H54 (cell line): Measurements from ENCODE around the gene CDKL2.
"Not testable (repeated sequence)": the region's sequence is repeated elsewhere in the genome, so short reads cannot be mapped to it uniquely, and the experiment has no call there.

Source experiments
- DNase-seq: peaks from one replicate; pipeline ENCODE4 v3.0.0; 2011; ENCODE audit warnings: low spot score, mixed read lengths; ENCODE audit not compliant: insufficient read length
- FAIRE-seq: peaks from 3 replicates; lab custom pipeline; 2011; peaks lifted over from hg19 to GRCh38; lab: Jason Lieb, UNC
- POLR2A ChIP-seq: IDR thresholded peaks from 2 replicates; pipeline ENCODE4 v1.6.1; 2011; ENCODE audit warnings: low read depth, mild to moderate bottlenecking, low read length

The CDKL2 gene

DNA sequence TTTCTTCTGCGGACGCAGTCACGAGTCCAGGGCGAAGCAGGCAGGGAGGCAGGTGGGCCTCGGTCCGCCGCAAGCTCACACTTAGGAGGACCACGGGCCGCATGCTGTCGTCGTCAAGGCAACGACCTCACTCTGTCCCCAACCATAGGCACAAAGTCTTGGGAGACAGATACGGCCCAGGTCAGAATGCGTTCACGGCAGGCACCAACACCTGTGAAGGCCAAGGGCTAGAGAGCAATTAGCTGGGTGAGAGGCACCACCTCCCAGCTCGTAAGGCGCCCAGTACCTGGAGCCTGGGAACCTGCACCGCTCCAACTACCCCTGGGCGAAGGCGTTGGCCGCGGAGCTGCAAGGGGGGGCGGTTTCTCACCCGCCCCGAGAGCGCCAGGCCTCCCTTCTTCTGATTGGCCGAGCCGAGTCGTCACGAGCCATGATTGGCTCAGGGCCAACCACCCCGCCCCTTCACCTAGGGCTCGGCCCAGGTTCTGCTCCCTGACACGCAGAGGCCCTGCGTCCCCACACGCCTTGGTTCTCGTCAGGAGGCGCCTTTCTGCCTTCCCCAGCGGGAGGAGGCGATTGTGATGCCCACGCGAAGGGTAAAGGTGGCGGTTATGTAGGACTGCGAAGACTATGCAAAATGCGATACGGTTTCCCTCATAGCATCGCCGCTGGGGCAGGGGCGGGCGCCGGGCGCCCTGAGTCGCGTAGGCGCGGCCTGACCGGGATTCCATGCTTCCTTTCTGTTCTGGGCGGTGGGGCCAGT is at the start of gene CDKL2:
CDKL2 (minus strand) TSS at position 355 of the 763 bp plus-strand sequence. CDS start 4,540 bp downstream, outside the sequence.
- TF ChIP-seq POLR2A, result peak; percentile 8; the same call in 1 of the 2 replicates
- FAIRE-seq (no peak), DNase-seq (no peak)

DNA sequence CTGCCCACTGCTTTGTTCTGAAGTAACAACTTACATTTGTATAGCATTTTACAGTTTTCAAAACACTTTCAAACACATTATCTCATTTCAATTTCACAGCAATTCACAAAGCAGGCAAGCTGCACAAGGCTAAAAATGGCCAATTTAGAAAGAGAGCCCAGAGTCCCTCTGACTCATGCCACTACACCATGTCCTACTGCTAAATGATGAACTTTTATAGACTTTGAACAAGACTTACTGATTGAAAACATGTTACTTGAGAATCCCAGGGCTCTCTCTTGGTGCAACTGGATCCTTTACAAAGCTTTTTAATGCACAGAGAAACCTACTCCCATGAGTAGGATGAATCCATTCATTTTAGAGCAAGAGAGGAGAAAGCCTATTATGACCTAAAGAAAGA is 48.6 kb upstream of the CDKL2 start:
- no peak for TF ChIP-seq POLR2A
- no peak for DNase-seq
- no peak for FAIRE-seq

DNA sequence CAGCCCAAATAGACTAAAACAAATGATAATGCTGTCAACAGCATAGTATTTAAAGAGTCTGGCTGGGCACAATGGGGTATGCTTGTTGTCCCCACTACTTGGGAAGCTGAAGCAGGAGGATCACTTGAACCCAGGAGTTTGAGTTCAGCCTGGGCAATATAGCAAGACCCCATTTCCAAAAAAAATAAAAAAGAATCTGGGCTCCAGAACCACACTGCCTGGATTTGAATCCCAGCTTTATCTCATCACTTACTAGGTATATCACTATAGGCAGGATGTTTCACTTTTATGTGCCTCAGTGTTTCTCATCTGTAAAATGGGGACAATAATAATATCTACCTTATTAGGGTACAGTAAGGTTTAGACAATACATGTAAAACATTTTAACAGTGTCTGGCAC is 48.1 kb upstream of the CDKL2 start:
- no peak for TF ChIP-seq POLR2A
- DNase-seq (no peak), FAIRE-seq (no peak)

- DNase-seq, result no peak
Observed at GRCh38 chr4:75675004-75675531, 44.7 kb upstream of the CDKL2 start.

DNA sequence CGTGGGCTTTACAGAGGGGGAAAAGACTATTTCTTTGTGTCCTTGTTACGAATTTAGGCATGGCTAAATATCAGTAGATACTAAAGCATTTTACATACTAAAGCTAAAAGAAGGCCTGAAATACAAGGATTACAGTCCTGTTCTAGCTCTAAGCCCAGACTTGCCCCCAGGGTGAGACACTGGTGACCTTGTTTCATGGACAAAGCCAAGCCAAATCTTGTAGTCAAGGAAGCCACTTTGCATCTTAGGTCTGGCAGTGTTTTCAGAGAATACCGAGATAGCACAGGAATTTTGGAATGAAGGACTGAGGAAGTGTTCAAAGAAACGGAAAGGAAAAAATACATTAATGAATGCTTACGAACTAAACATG is 43.6 kb upstream of the CDKL2 start:
- no peak for DNase-seq
- TF ChIP-seq POLR2A, result no peak
- no peak for FAIRE-seq

More at GRCh38 chr4:75675004-75675531, 44.7 kb upstream of the CDKL2 start:
- FAIRE-seq, result no peak
- TF ChIP-seq POLR2A, result no peak

DNA sequence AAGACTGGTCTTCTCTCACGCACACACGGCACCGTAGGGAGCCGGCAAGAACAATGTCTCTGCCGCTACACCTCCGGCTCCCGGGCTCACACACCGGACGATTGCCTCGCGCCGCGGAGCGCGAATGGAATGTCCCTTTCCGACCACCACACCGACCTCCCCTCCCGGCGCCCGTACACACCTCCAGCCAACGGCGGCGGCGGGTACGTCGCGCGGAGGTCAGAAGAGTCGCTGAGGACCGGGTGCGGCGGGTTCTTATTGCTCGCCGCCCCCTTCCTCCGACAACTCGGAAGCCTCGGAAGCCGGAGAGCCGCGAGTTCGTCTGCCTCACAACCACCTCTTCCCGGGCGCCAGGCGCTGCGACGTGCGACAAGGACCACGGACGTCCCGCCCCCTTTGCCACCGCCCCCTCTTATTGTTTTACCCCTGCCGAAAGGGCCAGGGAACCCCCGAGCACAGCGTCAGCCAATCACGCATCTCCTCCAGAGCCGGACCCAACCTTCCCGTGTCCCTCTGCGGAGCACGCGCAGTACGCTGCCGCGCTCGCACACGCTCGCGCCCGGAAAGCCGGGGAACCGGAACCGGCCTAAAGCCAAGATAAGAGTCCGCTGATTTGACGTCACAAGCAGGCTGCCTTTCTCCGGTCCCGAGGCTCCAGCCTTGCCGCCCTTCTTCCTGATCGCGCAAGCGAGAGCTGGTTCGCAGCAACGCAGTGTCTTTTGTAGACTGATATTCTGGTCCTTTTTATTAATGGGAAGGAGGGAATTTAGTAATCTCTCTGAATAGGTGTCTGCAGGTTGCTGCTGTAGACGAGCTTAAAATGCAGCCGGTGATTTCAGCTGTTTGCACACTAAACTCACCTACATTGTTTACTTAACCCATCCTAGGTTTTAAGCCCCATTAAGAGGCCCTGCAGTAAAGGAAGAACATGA is 43.0 kb upstream of the CDKL2 start, which contains the start of gene G3BP2:
G3BP2 (minus strand) TSS at position 385 of the 932 bp plus-strand sequence. CDS start 11,386 bp downstream, outside the sequence.
- FAIRE-seq, result peak; percentile 83
- peak; percentile 76 for DNase-seq
- peak; percentile 74 for TF ChIP-seq POLR2A

DNA sequence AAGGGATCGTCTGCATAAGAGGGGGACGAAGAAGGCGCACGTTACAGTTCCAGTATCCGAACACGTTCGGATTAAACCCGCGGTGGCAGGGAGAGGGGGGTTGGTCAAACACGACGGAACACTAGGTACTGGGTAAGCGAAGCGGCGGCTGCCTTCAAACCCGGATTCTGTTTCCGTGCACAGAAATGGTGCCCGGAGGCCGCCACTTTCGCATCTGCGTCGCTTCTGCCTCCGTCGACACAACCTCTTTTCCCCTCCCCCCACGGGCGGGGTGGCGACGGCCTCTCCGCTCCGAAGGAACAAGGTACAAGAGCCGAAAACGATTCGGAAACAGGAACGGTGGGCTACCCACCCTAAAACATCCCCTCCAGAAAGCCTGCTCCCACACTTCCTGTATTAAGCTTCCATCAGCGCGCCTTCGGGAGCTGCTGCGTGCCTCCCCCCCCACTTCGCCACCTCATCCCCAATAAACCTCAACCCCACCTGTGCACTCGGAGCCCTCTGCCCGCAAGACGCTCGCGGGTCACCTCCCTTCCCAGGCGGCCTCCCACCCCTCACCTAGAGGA is 42.2 kb upstream of the CDKL2 start:
- DNase-seq, result no peak

DNA sequence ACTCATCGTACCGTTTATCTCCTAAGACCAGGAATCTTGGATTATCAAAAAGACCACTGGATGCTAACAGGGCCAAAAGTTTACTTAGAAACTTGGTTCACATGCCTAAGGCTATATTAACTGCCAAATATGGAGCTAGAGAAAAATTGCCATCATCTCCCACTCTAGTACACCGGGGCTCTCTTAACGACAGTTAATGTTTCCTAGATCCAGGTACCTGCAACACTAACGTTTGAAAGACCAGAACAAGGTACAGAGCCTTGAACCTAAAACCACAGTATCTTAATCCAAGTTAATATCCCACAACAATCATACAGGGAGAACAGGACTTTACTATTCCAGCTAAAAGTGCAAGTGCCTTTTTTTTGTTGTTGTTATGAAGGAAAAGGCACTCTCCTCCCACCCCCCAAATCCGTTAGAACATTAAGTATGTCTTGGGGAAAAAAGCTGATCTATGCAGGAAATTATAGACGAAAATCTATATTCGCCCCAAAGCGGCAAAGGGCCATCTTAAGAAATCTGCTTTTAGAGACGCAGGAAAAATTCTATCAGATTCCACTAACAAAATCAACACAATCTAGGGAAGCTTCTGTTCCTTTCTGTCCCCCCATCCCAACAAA is 41.6 kb upstream of the CDKL2 start:
- DNase-seq (no peak), FAIRE-seq (no peak)
- no peak for TF ChIP-seq POLR2A

More for the DNA sequence above, 42.2 kb upstream of the CDKL2 start:
- FAIRE-seq, result no peak
- TF ChIP-seq POLR2A, result no peak

DNA sequence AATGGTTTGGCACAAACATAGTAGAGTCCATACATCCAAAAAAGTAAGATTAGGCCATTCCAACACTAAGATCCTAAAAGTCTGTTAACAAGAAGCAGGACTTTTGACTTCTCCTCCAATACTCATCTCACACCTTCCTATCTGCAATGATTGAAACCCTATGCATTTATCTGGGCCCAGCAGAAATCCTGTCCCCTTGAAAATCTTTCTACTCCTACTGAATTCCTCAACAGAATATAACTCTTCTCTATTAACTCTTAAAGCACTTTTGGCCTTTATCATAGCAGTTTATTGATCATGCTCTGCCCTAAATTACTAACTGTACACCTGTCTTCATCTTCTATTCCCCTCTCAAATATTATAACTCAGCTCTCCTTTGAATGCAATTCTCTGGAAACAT is 38.3 kb upstream of the CDKL2 start:
- no peak for DNase-seq
- FAIRE-seq, result no peak
- TF ChIP-seq POLR2A, result no peak

DNA sequence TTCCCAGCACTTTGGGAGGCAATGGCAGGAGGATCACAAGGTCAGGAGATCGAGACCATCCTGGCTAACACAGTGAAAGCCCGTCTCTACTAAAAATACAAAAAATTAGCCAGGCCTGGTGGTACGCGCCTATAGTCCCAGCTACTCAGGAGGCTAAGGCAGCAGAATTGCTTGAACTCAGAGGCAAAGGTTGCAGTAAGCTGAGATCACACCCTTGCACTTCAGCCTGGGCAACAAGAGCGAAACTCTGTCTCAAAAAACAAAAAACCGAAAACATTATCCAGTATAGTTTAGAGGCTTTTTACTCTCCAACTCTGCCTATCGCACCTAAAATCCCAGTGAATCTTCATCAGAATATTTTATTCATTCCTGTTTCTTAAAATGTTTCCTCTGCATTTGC is 37.3 kb upstream of the CDKL2 start:
- FAIRE-seq, DNase-seq: not testable (repeated sequence)

GRCh38 chr4:75666299-75666698 is 36.0 kb upstream of the CDKL2 start:
- no peak for DNase-seq
- TF ChIP-seq POLR2A, result no peak
- FAIRE-seq, result no peak

DNA sequence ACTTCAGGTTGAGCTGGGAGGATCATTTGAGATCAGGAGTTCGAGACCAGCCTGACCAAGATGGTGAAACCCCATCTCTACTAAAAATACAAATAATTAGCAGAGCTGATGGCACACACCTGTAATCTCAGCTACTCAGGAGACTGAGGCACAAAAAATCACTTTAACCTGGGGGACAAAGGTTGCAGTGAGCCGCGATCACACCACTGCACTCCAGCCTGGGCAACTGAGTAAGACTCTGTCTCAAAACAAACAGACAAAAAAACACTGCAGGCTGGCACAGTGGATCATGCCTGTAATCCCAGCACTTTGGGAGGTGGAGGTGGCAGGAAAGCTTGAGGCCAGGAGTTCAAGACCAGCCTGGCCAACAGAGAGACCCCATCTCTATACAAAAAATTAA is 34.3 kb upstream of the CDKL2 start:
- not testable (repeated sequence) for FAIRE-seq, DNase-seq

DNA sequence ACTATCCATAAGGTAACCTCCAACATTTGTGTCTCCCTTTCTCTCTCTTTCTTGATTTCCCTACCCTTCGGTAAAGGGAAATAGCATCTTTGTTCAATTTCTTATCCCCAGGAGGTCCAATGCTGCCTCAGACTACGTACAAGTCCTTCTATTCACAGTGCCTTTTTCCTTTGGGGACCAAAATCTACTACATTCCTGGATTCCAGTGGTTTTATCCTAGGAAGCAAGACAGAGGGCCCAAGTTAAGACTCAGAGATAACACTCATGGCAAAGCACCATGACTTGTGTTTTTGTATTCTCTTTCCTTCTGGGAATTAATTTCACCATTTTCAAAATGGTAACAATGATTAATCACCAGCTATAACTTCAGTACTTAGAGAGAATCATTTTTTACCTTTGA is 32.3 kb upstream of the CDKL2 start:
- DNase-seq (no peak), FAIRE-seq (no peak)
- no peak for TF ChIP-seq POLR2A
